ENCODE data around the gene F8. TPM values are rescaled to one million over a fixed set of nuclear protein-coding genes. Genes with fewer than 3 reads are reported as not detected.

Gene F8
- total and polyA plus RNA-seq, 10 of the 15 experiments (the other 5 are each of a cell fraction or from before 2014, with no cell fraction given) = 3.0 to 8.1 (median 5.1) TPM

DNA sequence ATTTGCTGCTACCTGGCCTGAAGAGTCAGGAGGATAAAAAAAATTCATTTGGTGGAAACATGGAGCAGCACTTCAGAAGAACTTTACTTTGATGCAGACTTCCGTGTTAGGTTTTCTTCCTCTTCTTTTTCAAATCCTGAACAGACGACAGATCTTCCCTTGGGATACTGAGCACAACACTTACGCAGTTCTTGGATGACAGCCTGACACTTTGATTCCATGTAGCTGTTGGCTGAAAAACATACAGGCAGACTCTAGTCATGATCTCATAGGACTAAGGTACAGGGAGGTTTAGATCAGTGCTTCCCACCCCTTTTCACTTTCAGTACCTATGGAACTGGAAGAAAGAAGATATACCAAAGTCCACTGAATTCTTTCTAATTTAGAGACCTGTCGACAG is 39.2 kb upstream of the F8 start:
- H2AFZ ChIP-seq (ENCODE audit: control insufficient read depth, low read depth, low read length) = no peak overlapping the region
- ChIA-PET POLR2A (no interaction called here), SMC1A (ENCODE audit: uncharacterized antibody, unreplicated experiment) (interaction anchor here (1.0 to 3.1 kb wide), 4 partner anchors 19 to 144 kb away, joined by 3 to 18 read pairs (median 4); no protein-coding TSS in a partner anchor), RAD21 (ENCODE audit: unreplicated experiment) (interaction anchor here (1.2 kb wide), 1 partner anchor 35 kb away, joined by 3 read pairs; the partner anchor contains the start of gene FUNDC2), CTCF (interaction anchor here (1.0 to 2.6 kb wide), 4 partner anchors 14 to 144 kb away, joined by 3 to 10 read pairs (median 4); no protein-coding TSS in a partner anchor)
- DNase-seq (ENCODE audit: low read depth, low spot score) (no peak), FAIRE-seq (no peak), ATAC-seq (no peak)
- H3K27ac ChIP-seq (ENCODE audit: control insufficient read depth, insufficient read depth) = no peak overlapping the region
- H3K79me2 ChIP-seq (ENCODE audit: control insufficient read depth, insufficient read depth, low read length) = no peaks in the 10 kb centered on the region
- no TSS peak for BruUV-seq (replicated peaks)
- TF ChIP-seq RCOR1 (conservative IDR thresholded peaks at IDR 0.05; ENCODE audit: low read depth, low read length) (no peak), MYB (IDR thresholded peaks at IDR 0.05; ENCODE audit: borderline replicate concordance, low read depth, low read length) (no peak), IRF4 (IDR thresholded peaks at IDR 0.05; ENCODE audit: low read depth, low read length) (no peak), LARP7 (IDR thresholded peaks at IDR 0.05) (no peak), STAT3 (IDR thresholded peaks at IDR 0.05; ENCODE audit: low read depth, low read length) (no peak), ETV6 (conservative IDR thresholded peaks at IDR 0.05 in 1 of 2, IDR thresholded peaks at IDR 0.05 in 1 of 2; ENCODE audit: borderline replicate concordance in 1 of 2, low read depth in 1 of 2) (no peak), SREBF2 (IDR thresholded peaks at IDR 0.05; ENCODE audit: low read length) (no peak), ZBTB4 (CRISPR knock-in tag; IDR thresholded peaks at IDR 0.05) (no peak), KDM1A (IDR thresholded peaks at IDR 0.05; ENCODE audit: borderline replicate concordance) (no peak), MTA3 (IDR thresholded peaks at IDR 0.05; ENCODE audit: borderline replicate concordance, low read length) (no peak), ZNF24 (IDR thresholded peaks at IDR 0.05) (no peak), POU2F2 (IDR thresholded peaks at IDR 0.05; ENCODE audit: borderline replicate concordance, low read depth, low read length) (no peak)
- TF ChIP-seq, protein P1, sequence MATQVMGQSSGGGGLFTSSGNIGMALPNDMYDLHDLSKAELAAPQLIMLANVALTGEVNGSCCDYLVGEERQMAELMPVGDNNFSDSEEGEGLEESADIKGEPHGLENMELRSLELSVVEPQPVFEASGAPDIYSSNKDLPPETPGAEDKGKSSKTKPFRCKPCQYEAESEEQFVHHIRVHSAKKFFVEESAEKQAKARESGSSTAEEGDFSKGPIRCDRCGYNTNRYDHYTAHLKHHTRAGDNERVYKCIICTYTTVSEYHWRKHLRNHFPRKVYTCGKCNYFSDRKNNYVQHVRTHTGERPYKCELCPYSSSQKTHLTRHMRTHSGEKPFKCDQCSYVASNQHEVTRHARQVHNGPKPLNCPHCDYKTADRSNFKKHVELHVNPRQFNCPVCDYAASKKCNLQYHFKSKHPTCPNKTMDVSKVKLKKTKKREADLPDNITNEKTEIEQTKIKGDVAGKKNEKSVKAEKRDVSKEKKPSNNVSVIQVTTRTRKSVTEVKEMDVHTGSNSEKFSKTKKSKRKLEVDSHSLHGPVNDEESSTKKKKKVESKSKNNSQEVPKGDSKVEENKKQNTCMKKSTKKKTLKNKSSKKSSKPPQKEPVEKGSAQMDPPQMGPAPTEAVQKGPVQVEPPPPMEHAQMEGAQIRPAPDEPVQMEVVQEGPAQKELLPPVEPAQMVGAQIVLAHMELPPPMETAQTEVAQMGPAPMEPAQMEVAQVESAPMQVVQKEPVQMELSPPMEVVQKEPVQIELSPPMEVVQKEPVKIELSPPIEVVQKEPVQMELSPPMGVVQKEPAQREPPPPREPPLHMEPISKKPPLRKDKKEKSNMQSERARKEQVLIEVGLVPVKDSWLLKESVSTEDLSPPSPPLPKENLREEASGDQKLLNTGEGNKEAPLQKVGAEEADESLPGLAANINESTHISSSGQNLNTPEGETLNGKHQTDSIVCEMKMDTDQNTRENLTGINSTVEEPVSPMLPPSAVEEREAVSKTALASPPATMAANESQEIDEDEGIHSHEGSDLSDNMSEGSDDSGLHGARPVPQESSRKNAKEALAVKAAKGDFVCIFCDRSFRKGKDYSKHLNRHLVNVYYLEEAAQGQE (IDR thresholded peaks at IDR 0.05; ENCODE audit: low read depth, low read length) = no peak
- H3K36me3 ChIP-seq (ENCODE audit: control insufficient read depth in 2 of 2, insufficient read depth in 2 of 2, low read length in 1 of 2) = no peaks in the 10 kb centered on the region; a peak in 3 of 4 replicates
- in situ Hi-C loops (cut with MboI) = no loop called here
- no peak overlapping the region for H3K9ac ChIP-seq (ENCODE audit: control insufficient read depth, insufficient read depth, low read length)
- no peaks in the 10 kb centered on the region for H4K20me1 ChIP-seq (ENCODE audit: control insufficient read depth, insufficient read depth)
- intact Hi-C loops (cut with micrococcal nuclease; ENCODE audit: unreplicated experiment) = no loop called here
- no peaks in the 10 kb centered on the region; the same call in 1 of the 2 replicates for H3K4me1 ChIP-seq (ENCODE audit: control insufficient read depth, insufficient read depth, low read length)
- WGBS (ENCODE audit: insufficient coverage, insufficient replicate concordance, low lambda C conversion rate, missing lambda C conversion rate) = 91% methylated on average over 4 of the region's 4 CpGs
- H3K9me3 ChIP-seq (replicated peaks; ENCODE audit: control insufficient read depth, insufficient read depth, low read length) = no peaks in the 10 kb centered on the region
- no peaks in the 10 kb centered on the region for H3K27me3 ChIP-seq (replicated peaks in 1 of 2; ENCODE audit: control insufficient read depth in 2 of 2, insufficient read depth in 2 of 2, low read length in 1 of 2)
- H3K4me3 ChIP-seq = no peak overlapping the region
- H3K4me2 ChIP-seq (ENCODE audit: control insufficient read depth, insufficient read depth) = no peak overlapping the region
